Endothelial cell of umbilical vein (primary cell): Measurements from ENCODE around the gene HOXC9. TPM values are rescaled to one million over a fixed set of nuclear protein-coding genes. Genes with fewer than 3 reads are reported as not detected.

Source experiments
- BruUV-seq: library from RNA; stranded (reverse); fragments of 400-500 nt; replicated peaks from 2 replicates; lab custom pipeline; 2021; lab: Mats Ljungman, UMichigan
- CTCF ChIA-PET: fragments of 300-600, 350-600 bp; sonication (Branson Sonifier 250); formaldehyde crosslinking; loops from one replicate; lab custom pipeline; 2021; ENCODE audit warnings: antibody characterized with exemption, inconsistent platforms; lab: Charles Lee
- POLR2A ChIA-PET: fragments of 300-600, 350-600 bp; sonication (Branson Sonifier 250); formaldehyde crosslinking; loops from one replicate; lab custom pipeline; 2021; ENCODE audit warnings: antibody characterized with exemption, inconsistent platforms; lab: Charles Lee
- DNase-seq: peaks from one replicate; pipeline ENCODE4 v3.0.0-alpha.2; 2011; ENCODE audit warnings: low read depth, low spot score
- FAIRE-seq: peaks from 2 replicates; lab custom pipeline; 2011; peaks lifted over from hg19 to GRCh38; lab: Jason Lieb, UNC
- H2AFZ ChIP-seq: 2 replicates; pipeline ENCODE4 v1.6.0; 2012; ENCODE audit warnings: low read depth, low read length, control low read depth, inconsistent platforms
- H3K27ac ChIP-seq: 2 replicates; pipeline ENCODE4 v1.5.1; 2011; ENCODE audit warnings: low read depth, mild to moderate bottlenecking, control low read depth, low read length, moderate library complexity; ENCODE audit not compliant: insufficient read depth
- H3K27me3 ChIP-seq, 2 experiments: 2 replicates each; pipeline versions ENCODE4 v1.6.0 to v1.6.1; 2011; ENCODE audit warnings: low read length in 2 of 2, mixed read lengths in 1 of 2; ENCODE audit not compliant: control insufficient read depth in 2 of 2, insufficient read depth in 2 of 2
- H3K36me3 ChIP-seq, 2 experiments: 2 replicates in 1 of 2; 3 replicates in 1 of 2; pipeline ENCODE4 v1.5.1; 2011; ENCODE audit warnings: low read length in 2 of 2, mild to moderate bottlenecking in 1 of 2, moderate library complexity in 1 of 2; ENCODE audit not compliant: control insufficient read depth in 2 of 2, insufficient read depth in 2 of 2; ENCODE audit errors: extremely low read depth in 1 of 2
- H3K4me1 ChIP-seq: 3 replicates; pipeline ENCODE4 v1.5.1; 2011; ENCODE audit warnings: mild to moderate bottlenecking, low read length; ENCODE audit not compliant: control insufficient read depth, insufficient read depth; ENCODE audit errors: extremely low read depth
- H3K4me2 ChIP-seq: 2 replicates; pipeline ENCODE4 v1.6.1; 2011; ENCODE audit warnings: low read length, control low read depth, mixed read lengths; ENCODE audit not compliant: insufficient read depth
- H3K4me3 ChIP-seq, 3 experiments: fragments of 200-600 bp in 1 of 3; sonication (generic), shearing (Covaris generic) in 1 of 3; replicated peaks in 1 of 3; 2 replicates each; pipeline ENCODE4 v1.5.1; 2011 to 2016; ENCODE audit warnings: control low read depth in 3 of 3, low read length in 3 of 3, mild to moderate bottlenecking in 2 of 3, inconsistent platforms in 1 of 3, low read depth in 1 of 3, moderate library complexity in 1 of 3; ENCODE audit not compliant: insufficient read depth in 1 of 3
- H3K79me2 ChIP-seq: 2 replicates; pipeline ENCODE4 v1.6.0; 2012; ENCODE audit warnings: low read length, inconsistent platforms; ENCODE audit not compliant: control insufficient read depth, insufficient read depth
- H3K9ac ChIP-seq: replicated peaks from 2 replicates; pipeline ENCODE3; 2011; ENCODE audit warnings: low read length, control low read depth; ENCODE audit not compliant: insufficient read depth; ENCODE audit errors: extremely low read depth
- H3K9me1 ChIP-seq: replicated peaks from 3 replicates; pipeline ENCODE4 v1.6.0; 2011; ENCODE audit warnings: mild to moderate bottlenecking, low read length; ENCODE audit not compliant: control insufficient read depth, insufficient read depth; ENCODE audit errors: extremely low read depth
- H3K9me3 ChIP-seq: replicated peaks from 2 replicates; pipeline ENCODE4 v1.5.1; 2012; ENCODE audit warnings: low read length, inconsistent platforms; ENCODE audit not compliant: control insufficient read depth, insufficient read depth
- H4K20me1 ChIP-seq: replicated peaks from 2 replicates; pipeline ENCODE3; 2011; ENCODE audit warnings: mild to moderate bottlenecking, low read length; ENCODE audit not compliant: control insufficient read depth, insufficient read depth; ENCODE audit errors: extremely low read depth
- CTCF ChIP-seq, 2 donors: IDR thresholded peaks; 1 replicate in 1 of 2; 2 replicates in 1 of 2; pipeline ENCODE4 v1.5.1; 2011; ENCODE audit warnings: low read length in 2 of 2, mild to moderate bottlenecking in 2 of 2, moderate library complexity in 2 of 2, control low read depth in 1 of 2, inconsistent platforms in 1 of 2, low read depth in 1 of 2; ENCODE audit not compliant: insufficient read depth in 1 of 2; ENCODE audit errors: extremely low read depth in 1 of 2
- EZH2 ChIP-seq: IDR thresholded peaks from 2 replicates; pipeline ENCODE4 v1.6.1; 2012; ENCODE audit warnings: borderline replicate concordance, low read depth, mild to moderate bottlenecking, moderate library complexity, low read length, inconsistent platforms; ENCODE audit not compliant: severe bottlenecking
- FOS ChIP-seq: IDR thresholded peaks from 2 replicates; pipeline ENCODE4 v1.6.1; 2011; ENCODE audit warnings: mild to moderate bottlenecking, low read length, moderate library complexity, borderline replicate concordance; ENCODE audit not compliant: insufficient read depth
- GATA2 ChIP-seq: IDR thresholded peaks from 2 replicates; pipeline ENCODE4 v1.7.0; 2011; ENCODE audit warnings: low read depth, mild to moderate bottlenecking, moderate library complexity, mixed read lengths, low read length; ENCODE audit not compliant: insufficient read length, insufficient read depth
- JUN ChIP-seq: IDR thresholded peaks from 2 replicates; pipeline ENCODE4 v1.6.1; 2011; ENCODE audit warnings: borderline replicate concordance, low read depth; ENCODE audit not compliant: insufficient read length, insufficient read depth
- MAX ChIP-seq: IDR thresholded peaks from 2 replicates; pipeline ENCODE4 v1.6.1; 2011; ENCODE audit not compliant: insufficient read depth, insufficient read length
- MYC ChIP-seq: IDR thresholded peaks from one replicate; pipeline ENCODE4 v1.6.1; 2011; ENCODE audit warnings: mild to moderate bottlenecking, low read depth, low read length
- POLR2A ChIP-seq: IDR thresholded peaks from 2 replicates; pipeline ENCODE4 v1.6.1; 2012; ENCODE audit warnings: low read depth, mild to moderate bottlenecking, control low read depth, low read length
- POLR2AphosphoS5 ChIP-seq: IDR thresholded peaks from 2 replicates; pipeline ENCODE4 v1.6.1; 2012; ENCODE audit warnings: low read depth, mild to moderate bottlenecking, control low read depth, low read length, moderate library complexity; ENCODE audit not compliant: insufficient read depth
- dilution Hi-C: fragments of 300-500 bp; cut with MboI; formaldehyde crosslinking; loops from one replicate; pipeline ENCODE4 v1.15.0; 2019; ENCODE audit warnings: low sequenced_read_pairs; ENCODE audit not compliant: extremely low pct_ligation_motif_present
- intact Hi-C: fragments of 100-400 bp; cut with micrococcal nuclease; formaldehyde crosslinking; loops from one replicate; pipeline ENCODE4 v1.10.0; 2022
- polyA plus RNA-seq, 4 experiments: library from polyadenylated mRNA; depleted of rRNA in 3 of 4; stranded (reverse) in 3 of 4; unstranded in 1 of 4; fragments of >200 nt; gene quantifications; 2 replicates each; pipeline versions ENCODE4 v1.2.1 to v1.2.3, GENCODE V29; 2011 to 2012; ENCODE audit warnings: missing spikeins in 1 of 4
- total RNA-seq: library from RNA; stranded (reverse); gene quantifications from 2 replicates; pipeline ENCODE4 v1.2.3, GENCODE V29; 2021

The HOXC9 gene
- total and polyA plus RNA-seq, 2 donors (not counting 3 experiments of a cell fraction or from before 2014, with no cell fraction given): 0.40 to 0.58 TPM

GRCh38 chr12:54032086-54032619, 32.2 kb downstream of the HOXC9 start:
- H3K27ac ChIP-seq: no peak overlapping the region
- H3K9me3 ChIP-seq: no peaks in the 10 kb centered on the region
- no peak overlapping the region for H2AFZ ChIP-seq
- ChIA-PET POLR2A (no interaction called here), CTCF (interaction anchor here (0.5 to 6.1 kb wide), 25 partner anchors 8 to 183 kb away, joined by 3 to 91 read pairs (median 5); partner anchors contain the start of genes HOXC10 and HOXC4)
- H4K20me1 ChIP-seq: no peaks in the 10 kb centered on the region
- H3K9me1 ChIP-seq: no peaks in the 10 kb centered on the region
- peaks cover 81 to 91% of the 10 kb centered on the region in 2 experiments for H3K27me3 ChIP-seq
- H3K4me3 ChIP-seq: no peak overlapping the region
- intact Hi-C loops (loop anchor here (1.0 kb wide), 2 partner anchors 159 to 169 kb away; no protein-coding TSS in a partner anchor), dilution Hi-C loops (no loop called here)
- H3K36me3 ChIP-seq: no peaks in the 10 kb centered on the region
- no peak for FAIRE-seq
- BruUV-seq: no TSS peak
- no peaks in the 10 kb centered on the region for H3K4me1 ChIP-seq
- TF ChIP-seq POLR2A: no peak
- no peak for TF ChIP-seq MYC
- TF ChIP-seq MAX: no peak
- no peak for TF ChIP-seq JUN
- TF ChIP-seq GATA2: no peak
- TF ChIP-seq CTCF (IDR thresholded peaks at IDR 0.05; ENCODE audit: extremely low read depth in 1 of 2, insufficient read depth in 1 of 2, low read depth in 1 of 2, low read length in 2 of 2): no peak
- TF ChIP-seq FOS: no peak
- no peak for TF ChIP-seq EZH2
- TF ChIP-seq POLR2AphosphoS5: no peak
- no peaks in the 10 kb centered on the region for H3K79me2 ChIP-seq
- H3K4me2 ChIP-seq: no peak overlapping the region
- no peak for DNase-seq
- no peak overlapping the region for H3K9ac ChIP-seq
